Non-pigmented ciliary epithelial cell (primary cell): ENCODE measurements around the gene MDH2.
"Not testable (repeated sequence)": the region's sequence is repeated elsewhere in the genome, so short reads cannot be mapped to it uniquely, and the experiment has no call there.

Source experiments
- DNase-seq: peaks from one replicate; pipeline ENCODE4 v3.0.0-alpha.2; 2010; ENCODE audit warnings: low read depth

Gene MDH2

DNA sequence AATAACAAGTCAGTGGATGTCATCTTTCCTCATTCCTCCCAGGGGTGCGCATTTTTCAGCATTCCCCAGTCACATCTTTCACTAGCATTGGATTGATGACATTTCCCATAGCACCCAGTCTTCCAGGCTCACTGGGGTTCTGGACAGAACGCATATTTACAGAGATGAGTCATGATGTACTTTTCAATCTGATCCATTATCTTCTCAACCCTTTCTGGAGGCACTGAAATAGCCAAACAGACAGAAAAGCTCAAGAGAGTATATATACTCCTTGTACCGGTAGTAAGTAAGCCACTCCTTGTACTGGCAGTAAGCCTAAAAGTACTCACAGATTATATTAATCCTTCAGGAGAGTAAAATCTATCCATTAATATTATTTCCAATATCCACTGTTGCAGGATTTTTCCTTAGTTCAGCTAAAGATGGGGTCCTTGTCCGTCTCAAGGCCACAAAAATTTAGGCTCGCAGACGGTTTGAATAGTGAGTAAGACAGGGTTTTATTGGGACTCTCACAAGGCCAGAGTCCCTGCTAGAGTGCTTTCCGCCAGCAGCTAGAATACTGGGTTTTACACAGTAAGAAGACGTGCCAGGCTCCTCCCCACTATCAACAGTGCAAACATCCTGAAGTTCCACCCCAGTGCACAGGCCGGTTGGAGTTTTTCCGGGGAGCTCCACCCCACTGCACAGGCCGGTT lies 60.8 kb downstream of the MDH2 start:
- DNase-seq: no peak

DNA sequence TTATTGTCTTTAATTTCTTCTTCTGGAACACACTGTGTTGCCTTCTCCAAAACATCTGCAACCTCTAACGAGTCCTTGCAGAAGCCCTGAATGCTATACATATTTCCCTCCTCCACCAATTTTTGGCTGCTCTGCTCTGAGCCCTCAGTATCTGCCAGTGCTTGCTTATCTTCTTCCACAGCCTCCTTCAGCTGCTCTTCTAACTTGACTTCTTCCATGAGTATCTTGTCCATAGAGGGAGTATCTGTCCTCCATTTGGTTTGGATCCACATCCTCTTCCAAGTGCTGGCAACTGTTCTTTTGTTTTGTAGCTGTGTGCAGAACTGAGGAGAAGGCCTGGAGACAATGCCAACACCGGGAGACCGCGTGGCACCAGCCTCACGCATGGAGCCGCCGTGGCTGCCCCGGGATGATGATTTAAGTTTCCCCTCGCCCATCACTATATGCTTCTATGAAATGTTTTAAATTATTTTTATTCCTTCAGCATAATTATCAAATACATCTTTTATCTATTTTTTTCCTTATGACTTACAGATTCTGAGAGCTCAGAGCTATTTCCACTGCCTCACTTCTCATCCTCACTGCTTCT lies 65.2 kb downstream of the MDH2 start:
- not testable (repeated sequence) for DNase-seq

DNA sequence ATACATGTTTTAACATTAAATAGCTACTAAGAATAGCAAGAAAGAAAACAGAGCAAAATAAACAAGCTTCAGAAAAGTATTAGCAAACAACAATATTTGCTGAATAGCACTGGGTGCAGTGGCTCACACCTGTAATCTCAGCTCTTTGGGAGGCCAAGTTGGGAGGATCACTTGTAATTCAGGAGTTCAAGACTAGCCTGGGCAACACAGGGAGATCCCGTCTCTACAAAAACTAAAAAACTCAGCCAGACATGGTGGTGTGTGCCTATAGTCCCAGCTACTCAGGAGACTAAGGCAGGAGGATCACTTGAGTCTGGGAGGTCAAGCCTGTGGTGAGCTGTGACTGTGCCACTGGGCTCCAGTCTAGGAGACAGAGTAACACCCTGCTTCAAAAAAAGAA lies 66.8 kb downstream of the MDH2 start:
- not testable (repeated sequence) for DNase-seq
